GM21360 (cell line): ENCODE measurements around the gene KLK2.

Source experiments
- ATAC-seq: cut with Tn5 transposase; IDR thresholded peaks from one replicate; pipeline ENCODE4 v1.9.1; 2021; ENCODE audit warnings: mild to moderate bottlenecking, moderate library complexity; ENCODE audit not compliant: unreplicated experiment

The KLK2 gene

GRCh38 chr19:50921426-50922316, 48.4 kb downstream of the KLK2 start:
- no peak for ATAC-seq

GRCh38 chr19:50922317-50922853, 49.1 kb downstream of the KLK2 start:
- ATAC-seq: no peak

GRCh38 chr19:50924586-50924985, 51.3 kb downstream of the KLK2 start:
- ATAC-seq: no peak

- no peak for ATAC-seq
These were observed 52.5 kb downstream of the KLK2 start for GRCh38 chr19:50925734-50926133.

- ATAC-seq: no peak
These were observed 52.9 kb downstream of the KLK2 start for GRCh38 chr19:50926144-50926543.

DNA sequence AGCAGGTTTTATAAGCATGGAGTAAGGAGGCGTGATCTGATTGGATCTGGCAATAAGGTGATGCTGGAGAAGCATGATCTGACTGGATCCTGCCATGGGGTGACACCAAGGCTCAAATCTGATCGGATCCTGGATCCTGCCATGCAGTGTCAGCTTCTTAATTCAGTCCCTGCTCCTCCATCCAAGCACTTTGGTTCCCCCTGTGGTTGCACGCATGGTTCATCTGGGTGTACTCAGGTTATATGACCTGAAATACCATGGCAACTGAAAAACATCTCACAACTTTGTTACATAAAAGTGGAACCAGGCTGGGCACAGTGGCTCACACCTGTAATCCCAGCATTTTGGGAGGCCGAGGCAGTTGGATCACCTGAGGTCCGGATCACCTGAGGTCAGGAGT, 55.6 kb downstream of the KLK2 start:
- no peak for ATAC-seq
